ENCODE results near the gene BTG4.

DNA sequence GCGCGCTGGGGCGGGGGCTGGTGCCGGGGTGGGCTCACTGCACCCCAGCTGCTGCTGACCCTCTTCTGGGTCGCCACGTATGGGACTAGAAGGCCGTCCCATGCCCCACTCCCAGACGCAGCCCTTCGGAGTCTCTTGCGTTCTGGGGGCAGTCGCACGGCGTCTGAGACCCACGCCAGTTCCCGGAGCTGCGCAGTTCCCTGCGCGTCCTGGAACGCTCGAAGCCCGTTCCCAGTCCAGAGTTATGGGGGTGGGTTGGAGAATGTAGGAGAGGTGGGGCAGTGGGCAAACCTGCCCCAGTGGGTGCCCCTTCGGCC is 28.7 kb upstream of the BTG4 start:
- TF ChIP-seq, protein P1, sequence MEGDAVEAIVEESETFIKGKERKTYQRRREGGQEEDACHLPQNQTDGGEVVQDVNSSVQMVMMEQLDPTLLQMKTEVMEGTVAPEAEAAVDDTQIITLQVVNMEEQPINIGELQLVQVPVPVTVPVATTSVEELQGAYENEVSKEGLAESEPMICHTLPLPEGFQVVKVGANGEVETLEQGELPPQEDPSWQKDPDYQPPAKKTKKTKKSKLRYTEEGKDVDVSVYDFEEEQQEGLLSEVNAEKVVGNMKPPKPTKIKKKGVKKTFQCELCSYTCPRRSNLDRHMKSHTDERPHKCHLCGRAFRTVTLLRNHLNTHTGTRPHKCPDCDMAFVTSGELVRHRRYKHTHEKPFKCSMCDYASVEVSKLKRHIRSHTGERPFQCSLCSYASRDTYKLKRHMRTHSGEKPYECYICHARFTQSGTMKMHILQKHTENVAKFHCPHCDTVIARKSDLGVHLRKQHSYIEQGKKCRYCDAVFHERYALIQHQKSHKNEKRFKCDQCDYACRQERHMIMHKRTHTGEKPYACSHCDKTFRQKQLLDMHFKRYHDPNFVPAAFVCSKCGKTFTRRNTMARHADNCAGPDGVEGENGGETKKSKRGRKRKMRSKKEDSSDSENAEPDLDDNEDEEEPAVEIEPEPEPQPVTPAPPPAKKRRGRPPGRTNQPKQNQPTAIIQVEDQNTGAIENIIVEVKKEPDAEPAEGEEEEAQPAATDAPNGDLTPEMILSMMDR (conservative IDR thresholded peaks at IDR 0.05; ENCODE audit: low read depth in 2 of 2) = no peak
- TF ChIP-seq EZH2 (IDR thresholded peaks at IDR 0.05; ENCODE audit: low read depth, unreplicated experiment) (no peak), EZH2phosphoT487 (IDR thresholded peaks at IDR 0.05; ENCODE audit: unreplicated experiment) (no peak), ZNF114 (CRISPR knock-in tag; IDR thresholded peaks at IDR 0.05) (no peak)

All from GM23338 (cell line).